Colonic mucosa (tissue), 4 donors: ENCODE measurements around the gene MCFD2. TPM values are rescaled to one million over a fixed set of nuclear protein-coding genes. Genes with fewer than 3 reads are reported as not detected.

Source experiments
- DNase-seq: peaks from one replicate; pipeline ENCODE4 v3.0.0-alpha.2; 2020
- H3K27ac ChIP-seq: fragments of 200-600 bp; one replicate; pipeline ENCODE4 v1.8.0; 2021
- H3K27me3 ChIP-seq: fragments of 200-600 bp; one replicate; pipeline ENCODE4 v1.8.0; 2021
- H3K36me3 ChIP-seq: fragments of 200-600 bp; one replicate; pipeline ENCODE4 v1.8.0; 2021
- H3K4me1 ChIP-seq: fragments of 200-600 bp; one replicate; pipeline ENCODE4 v1.8.0; 2021; ENCODE audit warnings: mild to moderate bottlenecking
- H3K4me3 ChIP-seq: fragments of 200-600 bp; one replicate; pipeline ENCODE4 v1.8.0; 2021
- H3K9ac ChIP-seq, 2 donors: one replicate each; pipeline ENCODE4 v1.7.0; 2013; ENCODE audit warnings: control low read depth in 2 of 2, low read depth in 2 of 2, low read length in 2 of 2
- H3K9me3 ChIP-seq: fragments of 200-600 bp; one replicate; pipeline ENCODE4 v1.8.0; 2021
- intact Hi-C: fragments of 100-400 bp; cut with DNase I; formaldehyde crosslinking; loops from one replicate; pipeline ENCODE4 v1.14.1; 2022
- total RNA-seq, 2 donors: library from RNA; stranded (reverse); fragmentation: NEBNext Ultra II Directional in 1 of 2; extraction: Animal tissue kit (Norgen Biotek cat#: 25700) in 1 of 2; gene quantifications; one replicate each; pipeline ENCODE4 v1.2.1, GENCODE V29; 2021
- TF ChIP-seq, protein P1 (sequence below): fragments of 200-600 bp; IDR thresholded peaks from one replicate; pipeline ENCODE4 v1.8.0; 2022; ENCODE audit warnings: antibody characterized with exemption, mild to moderate bottlenecking
- donor health status: healthy.
- donor health status: DM: no; HTN: no; CAD: no.
- donor health status: DM: no; HTN: no; CAD: no.

The MCFD2 gene
- total RNA-seq, 2 donors from 2014 or later, result 44.0 to 54.8 TPM

DNA sequence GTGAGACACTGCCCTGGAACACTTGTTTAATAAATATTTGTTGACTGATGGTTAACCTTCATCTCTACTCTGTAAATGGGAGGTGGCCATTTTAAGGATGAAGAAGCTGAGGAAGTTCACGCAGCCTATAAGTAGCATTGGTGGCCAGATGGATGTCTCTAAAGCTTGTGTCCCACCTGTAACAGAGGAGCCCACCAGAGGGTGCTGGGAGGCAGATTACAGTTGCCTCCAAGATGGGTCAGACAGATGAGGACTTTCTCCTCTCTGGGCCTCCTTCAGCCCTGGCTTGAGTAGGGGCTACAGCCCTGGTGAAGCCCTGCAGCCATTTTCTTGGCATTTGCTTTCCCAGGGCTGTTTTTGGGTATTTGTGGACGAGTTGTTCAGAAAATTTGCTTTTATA lies 45.0 kb upstream of the MCFD2 start:
- no peaks in the 10 kb centered on the region for H3K4me1 ChIP-seq
- no peak overlapping the region for H3K4me3 ChIP-seq
- no peaks in the 10 kb centered on the region for H3K9me3 ChIP-seq
- H3K27ac ChIP-seq, result no peak overlapping the region
- no peak overlapping the region for H3K9ac ChIP-seq
- intact Hi-C loops, result no loop called here
- no peaks in the 10 kb centered on the region for H3K27me3 ChIP-seq
- TF ChIP-seq, protein P1, sequence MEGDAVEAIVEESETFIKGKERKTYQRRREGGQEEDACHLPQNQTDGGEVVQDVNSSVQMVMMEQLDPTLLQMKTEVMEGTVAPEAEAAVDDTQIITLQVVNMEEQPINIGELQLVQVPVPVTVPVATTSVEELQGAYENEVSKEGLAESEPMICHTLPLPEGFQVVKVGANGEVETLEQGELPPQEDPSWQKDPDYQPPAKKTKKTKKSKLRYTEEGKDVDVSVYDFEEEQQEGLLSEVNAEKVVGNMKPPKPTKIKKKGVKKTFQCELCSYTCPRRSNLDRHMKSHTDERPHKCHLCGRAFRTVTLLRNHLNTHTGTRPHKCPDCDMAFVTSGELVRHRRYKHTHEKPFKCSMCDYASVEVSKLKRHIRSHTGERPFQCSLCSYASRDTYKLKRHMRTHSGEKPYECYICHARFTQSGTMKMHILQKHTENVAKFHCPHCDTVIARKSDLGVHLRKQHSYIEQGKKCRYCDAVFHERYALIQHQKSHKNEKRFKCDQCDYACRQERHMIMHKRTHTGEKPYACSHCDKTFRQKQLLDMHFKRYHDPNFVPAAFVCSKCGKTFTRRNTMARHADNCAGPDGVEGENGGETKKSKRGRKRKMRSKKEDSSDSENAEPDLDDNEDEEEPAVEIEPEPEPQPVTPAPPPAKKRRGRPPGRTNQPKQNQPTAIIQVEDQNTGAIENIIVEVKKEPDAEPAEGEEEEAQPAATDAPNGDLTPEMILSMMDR, result no peak
- no peaks in the 10 kb centered on the region for H3K36me3 ChIP-seq
- DNase-seq, result no peak

DNA sequence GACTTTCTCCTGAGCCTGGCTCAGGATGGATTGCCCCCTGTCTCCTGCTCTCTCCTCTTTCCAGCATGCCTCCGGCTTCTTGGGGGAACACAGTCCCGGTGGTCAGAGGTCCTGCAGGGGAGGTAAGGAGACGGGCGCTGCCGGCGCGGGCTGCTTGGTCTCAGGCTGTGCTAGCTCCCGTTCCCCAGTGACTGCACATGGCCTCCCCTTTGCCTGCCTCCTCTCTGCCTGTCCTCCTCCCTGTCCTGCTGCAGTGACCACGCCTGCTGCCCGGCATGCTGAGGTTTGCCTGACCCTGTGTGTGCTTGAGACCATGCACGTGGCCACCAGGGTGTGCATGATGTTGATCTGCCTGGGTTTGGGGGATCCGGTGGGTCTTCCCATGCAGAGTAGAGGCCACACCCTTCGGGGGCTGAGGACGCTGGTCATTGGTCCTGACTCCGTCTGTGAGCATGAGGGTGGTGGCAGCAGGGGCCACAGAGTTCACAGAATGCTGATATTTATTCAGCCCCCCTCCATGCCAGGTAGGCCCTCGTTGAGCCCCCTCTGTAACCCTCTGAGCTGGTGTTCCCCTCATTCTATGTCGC lies 42.9 kb upstream of the MCFD2 start:
- Histone ChIP-seq H3K27me3 (no peaks in the 10 kb centered on the region), H3K9ac (no peak overlapping the region), H3K4me3 (no peak overlapping the region), H3K4me1 (no peaks in the 10 kb centered on the region), H3K36me3 (no peaks in the 10 kb centered on the region), H3K9me3 (no peaks in the 10 kb centered on the region), H3K27ac (no peak overlapping the region)
- TF ChIP-seq, protein P1, result no peak
- DNase-seq, result no peak
- intact Hi-C loops, result no loop called here

DNA sequence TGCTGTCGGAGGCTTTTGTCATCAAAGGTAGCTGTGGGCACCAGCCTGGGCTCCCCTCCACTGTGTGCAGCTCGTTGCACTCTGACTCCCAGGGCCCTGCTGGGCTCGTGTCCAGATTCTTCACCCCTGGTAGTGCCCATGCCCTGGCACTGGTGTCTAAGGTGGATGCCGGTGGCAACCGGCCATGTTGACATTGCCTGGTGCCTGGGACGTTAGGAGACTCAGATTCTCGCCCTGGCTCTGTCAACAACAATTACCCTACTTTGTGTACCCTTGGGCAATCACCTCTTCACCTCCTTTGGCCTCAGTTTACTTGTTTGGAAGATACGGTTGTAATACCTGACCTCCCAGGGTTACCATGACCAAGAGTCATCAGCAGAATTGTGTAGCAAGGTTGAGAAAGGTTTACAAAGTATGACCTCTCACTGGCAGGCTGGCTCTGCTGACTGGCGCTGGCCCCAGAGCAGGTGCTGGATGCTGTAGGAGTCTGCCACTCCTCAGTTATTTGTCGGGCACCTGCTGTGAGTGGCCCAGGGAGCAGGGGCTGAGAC lies 41.5 kb upstream of the MCFD2 start:
- Histone ChIP-seq H3K27ac (no peak overlapping the region), H3K9me3 (no peaks in the 10 kb centered on the region), H3K36me3 (no peaks in the 10 kb centered on the region), H3K4me1 (no peaks in the 10 kb centered on the region), H3K9ac (no peak overlapping the region), H3K4me3 (no peak overlapping the region), H3K27me3 (no peaks in the 10 kb centered on the region)
- no peak for DNase-seq
- TF ChIP-seq, protein P1, result no peak
- intact Hi-C loops, result no loop called here

DNA sequence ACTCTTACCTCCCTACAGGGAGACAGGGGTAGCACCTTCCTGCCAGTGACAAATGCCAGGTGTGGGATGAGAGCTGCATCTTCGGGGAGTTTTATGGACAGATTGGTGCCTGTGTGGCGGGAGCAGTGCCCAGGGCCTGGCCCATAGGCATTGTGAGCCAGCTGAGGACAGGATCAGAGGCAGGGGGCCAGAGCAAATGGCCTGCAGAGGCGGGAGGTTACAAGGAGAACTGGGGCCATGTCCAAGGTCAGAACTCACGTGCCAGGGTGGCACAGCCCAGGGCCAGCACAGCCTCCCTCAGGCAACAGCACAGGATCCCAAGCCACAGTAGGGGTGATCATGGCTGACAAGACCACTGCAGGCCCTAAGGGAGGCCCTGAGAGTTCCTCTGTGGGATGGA lies 40.2 kb upstream of the MCFD2 start:
- H3K4me1 ChIP-seq, result no peaks in the 10 kb centered on the region
- H3K27ac ChIP-seq, result no peak overlapping the region
- H3K9ac ChIP-seq, result no peak overlapping the region
- no peaks in the 10 kb centered on the region for H3K27me3 ChIP-seq
- no peaks in the 10 kb centered on the region for H3K9me3 ChIP-seq
- no peak for DNase-seq
- no peak overlapping the region for H3K4me3 ChIP-seq
- no peaks in the 10 kb centered on the region for H3K36me3 ChIP-seq
- TF ChIP-seq, protein P1, result no peak
- intact Hi-C loops, result no loop called here

DNA sequence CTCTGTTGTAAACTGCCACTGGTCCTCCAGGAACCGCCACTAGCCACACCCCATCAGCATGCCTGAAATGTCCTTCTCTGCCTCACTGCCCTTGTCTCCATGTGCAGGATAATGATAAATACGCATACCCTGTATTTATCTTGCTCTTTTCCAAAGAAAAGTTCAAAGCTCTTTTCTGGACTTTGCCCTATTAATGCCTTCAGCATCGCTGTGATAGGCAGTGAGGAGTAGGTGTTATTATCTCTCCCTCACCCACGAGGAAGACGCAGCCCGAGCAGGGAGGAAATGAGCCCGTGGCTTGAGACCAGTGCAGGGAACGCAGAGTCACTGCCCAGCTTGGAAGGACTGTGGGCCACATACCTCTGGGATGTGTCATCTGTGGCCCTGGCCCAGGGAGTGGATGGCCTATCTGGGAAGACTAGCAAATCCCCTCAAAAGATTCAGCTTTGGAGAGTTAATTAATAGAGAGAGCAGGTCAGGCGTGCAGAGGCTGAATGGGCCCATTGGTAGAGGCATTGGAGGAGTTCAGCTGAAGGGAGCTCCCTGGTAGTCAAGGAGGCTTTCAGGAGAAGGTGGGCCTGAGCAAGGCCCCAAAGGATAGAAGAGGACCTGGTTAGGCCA lies 39.5 kb upstream of the MCFD2 start:
- intact Hi-C loops, result no loop called here
- peak; percentile 36 for DNase-seq
- Histone ChIP-seq H3K36me3 (no peaks in the 10 kb centered on the region), H3K4me1 (no peaks in the 10 kb centered on the region), H3K27ac (no peak overlapping the region), H3K4me3 (no peak overlapping the region), H3K9me3 (no peaks in the 10 kb centered on the region), H3K9ac (no peak overlapping the region), H3K27me3 (no peaks in the 10 kb centered on the region)
- TF ChIP-seq, protein P1, result no peak
